Activated CD4-positive, alpha-beta T cell treated with anti-CD3 and anti-CD28 coated beads, Interleukin-2, amount 10 ng/mL, durations not matched to agents 7 days and 5 days (primary cell): Measurements from ENCODE around the gene AGK. TPM values are rescaled to one million over a fixed set of nuclear protein-coding genes. Genes with fewer than 3 reads are reported as not detected.

ENCODE experiments used
- CTCF ChIA-PET: fragments of 350-600 bp; sonication (Branson Sonifier 250); formaldehyde crosslinking; loops from one replicate; lab custom pipeline; 2021; ENCODE audit warnings: antibody characterized with exemption; lab: Charles Lee
- POLR2A ChIA-PET: fragments of 350-600 bp; sonication (Branson Sonifier 250); formaldehyde crosslinking; loops from one replicate; lab custom pipeline; 2021; ENCODE audit warnings: antibody characterized with exemption; lab: Charles Lee
- DNase-seq: peaks from one replicate; pipeline ENCODE4 v3.0.0-alpha.2; 2020
- H3K27ac Mint-ChIP-seq: one replicate; pipeline ENCODE4 v1.8.0; 2021; ENCODE audit warnings: mild to moderate bottlenecking, moderate library complexity, mixed read lengths
- H3K27me3 Mint-ChIP-seq: one replicate; pipeline ENCODE4 v1.8.0; 2021; ENCODE audit warnings: mixed read lengths
- H3K36me3 Mint-ChIP-seq: one replicate; pipeline ENCODE4 v1.8.0; 2021; ENCODE audit warnings: low read depth, mixed read lengths
- H3K4me1 Mint-ChIP-seq: one replicate; pipeline ENCODE4 v1.8.0; 2021; ENCODE audit warnings: mixed read lengths
- H3K4me3 Mint-ChIP-seq: one replicate; pipeline ENCODE4 v1.8.0; 2021; ENCODE audit warnings: mild to moderate bottlenecking, moderate library complexity, mixed read lengths
- H3K9me3 Mint-ChIP-seq: one replicate; pipeline ENCODE4 v1.8.0; 2021; ENCODE audit warnings: mixed read lengths
- total RNA-seq, 2 experiments: library from RNA; stranded (reverse); gene quantifications; one replicate each; pipeline ENCODE4 v1.2.3, GENCODE V29; 2021

The AGK gene
- total RNA-seq, 2 experiments from 2014 or later, result 40.7 to 42.5 TPM

DNA sequence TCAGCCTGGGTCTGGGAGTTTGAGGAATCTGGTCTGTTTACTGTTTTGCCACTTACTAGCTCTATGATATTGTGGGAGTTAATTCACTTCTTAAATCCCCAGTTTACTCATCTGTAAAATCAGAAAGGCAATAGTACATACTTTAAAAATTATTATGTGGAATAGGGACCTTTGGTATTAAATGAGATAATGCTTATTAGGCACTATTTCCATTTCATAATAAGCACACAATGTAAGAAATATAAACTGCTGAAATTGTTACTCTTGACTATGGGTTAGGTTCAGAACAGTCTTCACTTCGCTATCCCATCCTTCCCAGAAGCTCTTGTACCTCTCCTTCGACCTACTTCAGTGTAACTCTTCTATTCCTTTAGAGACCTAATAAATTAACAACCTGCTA, 47.2 kb downstream of the AGK start:
- ChIA-PET POLR2A (no interaction called here), CTCF (no interaction called here)
- DNase-seq, result no peak
- peaks cover 37% of the 10 kb centered on the region for H3K36me3 Mint-ChIP-seq
- H3K27me3 Mint-ChIP-seq, result no peaks in the 10 kb centered on the region
- H3K9me3 Mint-ChIP-seq, result no peaks in the 10 kb centered on the region
- H3K27ac Mint-ChIP-seq, result no peak overlapping the region
- no peak overlapping the region for H3K4me3 Mint-ChIP-seq
- H3K4me1 Mint-ChIP-seq, result no peaks in the 10 kb centered on the region

DNA sequence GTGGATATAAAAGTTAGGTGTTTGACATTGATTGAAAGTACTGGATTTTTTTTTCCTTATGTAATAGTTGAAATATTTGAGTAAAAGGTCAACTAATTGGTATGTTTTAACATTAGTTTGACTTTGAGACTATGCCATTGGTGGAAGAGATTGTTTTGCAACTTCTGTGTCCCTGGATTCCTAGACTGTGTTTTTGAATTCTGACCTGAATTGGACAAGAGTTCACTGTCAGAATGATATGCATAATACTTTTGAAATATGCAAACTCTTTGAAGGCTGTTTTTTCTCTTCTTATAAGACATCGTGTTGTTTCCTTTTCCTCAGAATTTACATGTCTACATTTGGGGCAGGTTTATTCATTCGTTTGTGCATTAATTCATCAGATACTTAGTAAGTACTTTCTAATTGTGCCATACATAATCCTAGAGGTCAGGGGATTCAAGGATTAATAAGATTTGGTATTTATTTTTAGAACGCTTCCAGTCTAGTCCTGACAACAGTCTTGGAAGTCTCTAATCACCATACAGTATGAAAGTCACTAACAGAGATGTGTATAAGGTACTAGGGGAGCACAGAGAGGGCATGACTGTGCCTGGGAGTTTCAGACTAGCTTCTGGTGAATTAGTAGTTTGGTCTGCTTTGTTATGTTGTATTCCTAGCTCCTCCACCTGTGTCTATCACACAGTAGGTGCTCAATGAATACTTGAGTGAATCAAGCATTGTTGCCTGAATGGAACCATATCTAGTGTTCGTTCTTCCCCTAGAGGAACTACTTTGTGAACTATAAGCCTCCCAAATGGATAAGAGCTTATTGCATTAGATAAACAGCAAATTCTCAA, 49.2 kb downstream of the AGK start:
- ChIA-PET CTCF (no interaction called here), POLR2A (no interaction called here)
- no peak overlapping the region for H3K27ac Mint-ChIP-seq
- peaks cover 34% of the 10 kb centered on the region for H3K36me3 Mint-ChIP-seq
- H3K4me3 Mint-ChIP-seq, result no peak overlapping the region
- DNase-seq, result no peak
- no peaks in the 10 kb centered on the region for H3K4me1 Mint-ChIP-seq
- H3K9me3 Mint-ChIP-seq, result no peaks in the 10 kb centered on the region
- no peaks in the 10 kb centered on the region for H3K27me3 Mint-ChIP-seq

DNA sequence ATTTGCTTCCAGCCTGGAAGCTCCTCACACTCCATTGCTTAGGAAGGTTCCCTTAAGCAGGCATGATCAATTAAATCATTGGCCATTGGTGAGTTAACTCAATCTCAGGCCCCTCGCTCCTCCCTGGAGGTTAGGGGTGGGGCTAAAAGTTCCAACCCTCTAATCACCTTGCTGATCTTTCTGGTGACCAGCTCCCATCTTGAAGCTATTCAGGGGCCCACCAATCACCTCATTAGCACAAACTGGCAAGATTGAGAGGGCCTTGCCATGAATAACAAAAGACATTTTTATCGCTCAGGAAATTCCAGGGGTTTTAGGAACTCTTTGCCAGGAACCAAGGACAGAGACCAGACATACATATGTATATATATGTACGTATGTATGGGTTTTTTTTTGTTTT, 58.4 kb downstream of the AGK start:
- ChIA-PET POLR2A (no interaction called here), CTCF (interaction anchor here (2.2 kb wide), 1 partner anchor 16 kb away, joined by 5 read pairs; no protein-coding TSS in a partner anchor)
- Mint-ChIP-seq H3K4me1 (no peaks in the 10 kb centered on the region), H3K9me3 (no peaks in the 10 kb centered on the region), H3K27me3 (no peaks in the 10 kb centered on the region), H3K4me3 (no peak overlapping the region), H3K36me3 (peaks cover 31% of the 10 kb centered on the region), H3K27ac (no peak overlapping the region)
- no peak for DNase-seq

DNA sequence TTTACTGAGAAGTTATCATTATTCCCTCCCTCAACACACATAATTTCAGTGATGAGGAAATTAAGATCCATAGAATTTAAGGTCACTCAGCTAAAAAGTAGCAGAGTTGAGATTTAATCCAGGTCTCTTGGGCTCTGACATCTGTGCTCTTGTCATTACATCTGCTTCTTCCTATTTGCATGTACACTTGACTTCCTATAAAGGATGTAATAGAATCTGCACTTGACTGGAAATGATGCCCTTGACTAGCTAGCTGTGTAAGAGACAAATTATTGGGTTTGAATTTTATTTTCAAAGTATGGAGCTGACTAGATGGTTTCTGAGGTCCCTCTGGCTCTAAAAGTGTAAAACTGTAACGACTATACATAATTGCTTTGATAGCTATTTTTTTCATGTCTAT, 59.5 kb downstream of the AGK start:
- H3K36me3 Mint-ChIP-seq, result peaks cover 33% of the 10 kb centered on the region
- DNase-seq, result no peak
- no peaks in the 10 kb centered on the region for H3K9me3 Mint-ChIP-seq
- H3K4me1 Mint-ChIP-seq, result no peaks in the 10 kb centered on the region
- no peaks in the 10 kb centered on the region for H3K27me3 Mint-ChIP-seq
- H3K27ac Mint-ChIP-seq, result no peak overlapping the region
- ChIA-PET POLR2A (no interaction called here), CTCF (interaction anchor here (1.0 kb wide), 1 partner anchor 9 kb away, joined by 3 read pairs; no protein-coding TSS in a partner anchor)
- H3K4me3 Mint-ChIP-seq, result no peak overlapping the region

DNA sequence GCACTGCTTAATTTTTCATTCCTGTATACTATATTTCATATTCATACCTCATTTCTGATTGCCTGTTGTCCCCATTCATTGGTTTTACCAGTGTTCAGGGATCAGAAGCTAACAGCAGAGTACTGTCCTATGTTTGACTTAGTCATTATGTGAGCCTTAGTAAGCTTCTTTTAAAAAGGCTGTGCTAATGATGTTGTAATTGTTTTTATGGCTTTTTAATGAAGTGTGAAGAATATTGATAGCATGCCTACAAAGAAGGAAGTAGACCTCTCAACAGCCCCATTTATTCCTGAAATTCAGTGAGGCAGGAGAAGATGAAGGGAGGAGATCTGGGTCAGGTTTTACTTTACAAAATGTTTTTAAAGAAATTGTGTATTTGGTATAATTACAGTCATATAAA, 61.7 kb downstream of the AGK start:
- Mint-ChIP-seq H3K27ac (no peak overlapping the region), H3K27me3 (no peaks in the 10 kb centered on the region), H3K4me3 (no peak overlapping the region), H3K4me1 (no peaks in the 10 kb centered on the region), H3K36me3 (peaks cover 32% of the 10 kb centered on the region), H3K9me3 (no peaks in the 10 kb centered on the region)
- ChIA-PET POLR2A (no interaction called here), CTCF (no interaction called here)
- no peak for DNase-seq

DNA sequence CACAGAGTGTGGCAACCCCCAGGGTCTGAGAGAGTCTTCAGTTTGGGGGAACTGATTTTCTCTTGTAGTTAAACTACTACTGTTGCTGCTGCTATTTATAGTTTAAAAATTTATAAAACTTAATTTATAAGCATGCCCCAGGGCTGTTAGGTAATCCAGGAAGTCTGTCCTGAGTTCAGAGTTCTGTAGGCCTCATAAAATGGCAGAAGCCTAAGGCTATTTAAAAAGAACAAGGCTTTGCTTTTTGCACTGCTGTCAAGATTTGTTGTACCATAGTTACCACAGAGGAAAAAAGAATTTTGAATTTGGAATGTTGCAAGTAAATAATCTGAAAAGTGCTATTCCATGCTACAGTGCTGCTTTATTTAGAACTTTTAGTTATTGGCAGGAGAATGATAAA, 66.1 kb downstream of the AGK start:
- ChIA-PET POLR2A (no interaction called here), CTCF (interaction anchor here (0.6 kb wide), 2 partner anchors 649 to 1692 kb away, joined by 3 read pairs; no protein-coding TSS in a partner anchor)
- no peak overlapping the region for H3K4me3 Mint-ChIP-seq
- DNase-seq, result no peak
- peaks cover 30% of the 10 kb centered on the region for H3K36me3 Mint-ChIP-seq
- H3K27ac Mint-ChIP-seq, result no peak overlapping the region
- no peaks in the 10 kb centered on the region for H3K9me3 Mint-ChIP-seq
- no peaks in the 10 kb centered on the region for H3K27me3 Mint-ChIP-seq
- H3K4me1 Mint-ChIP-seq, result no peaks in the 10 kb centered on the region

DNA sequence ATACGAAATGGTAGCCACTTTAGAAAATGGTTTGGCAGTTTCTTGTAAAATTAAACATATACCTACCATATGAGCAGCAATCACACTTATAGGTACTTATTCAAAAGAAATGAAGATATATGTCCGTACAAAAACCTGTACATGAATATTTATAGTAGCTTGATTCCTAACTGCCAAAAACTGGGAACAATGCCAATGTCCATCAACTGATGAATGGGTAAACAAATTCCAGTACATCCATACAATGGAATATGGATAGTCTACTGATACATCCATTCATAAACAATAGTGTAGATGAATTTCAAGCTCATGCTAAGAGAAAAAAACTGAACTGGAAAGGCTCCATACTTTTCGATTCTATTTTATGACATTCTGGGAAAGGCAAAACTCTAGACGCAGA, 68.5 kb downstream of the AGK start:
- H3K9me3 Mint-ChIP-seq, result no peaks in the 10 kb centered on the region

DNA sequence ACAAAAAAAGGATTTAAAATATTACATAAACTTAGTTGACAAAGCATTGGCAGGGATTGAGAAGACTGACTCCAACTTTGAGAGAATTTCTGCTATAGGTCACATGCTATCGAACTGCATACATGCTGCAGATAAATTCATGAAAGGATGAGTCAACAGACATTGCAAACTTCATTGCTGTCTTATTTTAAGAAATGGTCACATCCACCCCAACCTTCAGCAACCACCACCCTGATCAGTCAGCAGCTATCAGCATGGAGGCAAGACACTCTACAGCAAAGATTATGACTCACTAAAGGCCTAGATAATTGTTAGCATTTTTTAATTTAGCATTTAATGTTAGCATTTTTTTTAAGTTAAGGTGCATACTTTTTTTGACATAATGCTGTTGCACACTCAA, 73.6 kb downstream of the AGK start:
- no peak for DNase-seq
- Mint-ChIP-seq H3K36me3 (peaks cover 37% of the 10 kb centered on the region), H3K4me3 (no peak overlapping the region), H3K4me1 (no peaks in the 10 kb centered on the region), H3K27me3 (no peaks in the 10 kb centered on the region), H3K27ac (no peak overlapping the region), H3K9me3 (no peaks in the 10 kb centered on the region)
- POLR2A ChIA-PET, result no interaction called here
- CTCF ChIA-PET, result no interaction called here

More for the DNA sequence above, 68.5 kb downstream of the AGK start:
- ChIA-PET CTCF (interaction anchor here (1.7 kb wide), 1 partner anchor 11 kb away, joined by 5 read pairs; no protein-coding TSS in a partner anchor), POLR2A (no interaction called here)
- Mint-ChIP-seq H3K36me3 (peaks cover 35% of the 10 kb centered on the region), H3K4me3 (no peak overlapping the region), H3K27me3 (no peaks in the 10 kb centered on the region), H3K27ac (no peak overlapping the region), H3K4me1 (no peaks in the 10 kb centered on the region)
- no peak for DNase-seq

DNA sequence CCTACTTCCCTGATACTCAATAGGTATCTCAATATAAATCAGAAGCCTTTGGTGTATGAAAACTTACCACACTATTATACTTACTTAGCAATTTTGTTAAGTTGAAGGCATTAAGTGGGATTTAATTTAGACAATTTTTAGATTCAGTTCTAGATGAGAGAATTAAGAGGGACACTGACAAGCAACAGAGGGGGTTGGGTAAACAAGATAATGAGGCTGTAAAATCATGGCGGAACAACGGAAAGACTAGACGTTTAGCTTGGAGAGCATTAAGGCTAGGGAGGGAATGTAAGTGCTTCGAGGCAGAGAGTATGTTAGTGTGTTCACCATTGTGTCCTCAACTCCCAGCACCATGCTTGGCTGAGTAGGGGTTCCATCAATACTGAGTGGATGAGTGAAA, 79.4 kb downstream of the AGK start:
- Mint-ChIP-seq H3K9me3 (no peaks in the 10 kb centered on the region), H3K4me3 (no peak overlapping the region), H3K27ac (no peak overlapping the region), H3K36me3 (peaks cover 20% of the 10 kb centered on the region), H3K27me3 (no peaks in the 10 kb centered on the region), H3K4me1 (no peaks in the 10 kb centered on the region)
- DNase-seq, result no peak
- ChIA-PET POLR2A (no interaction called here), CTCF (interaction anchor here (0.9 to 1.8 kb wide), 2 partner anchors 10 to 11 kb away, joined by 3 to 5 read pairs; no protein-coding TSS in a partner anchor)

DNA sequence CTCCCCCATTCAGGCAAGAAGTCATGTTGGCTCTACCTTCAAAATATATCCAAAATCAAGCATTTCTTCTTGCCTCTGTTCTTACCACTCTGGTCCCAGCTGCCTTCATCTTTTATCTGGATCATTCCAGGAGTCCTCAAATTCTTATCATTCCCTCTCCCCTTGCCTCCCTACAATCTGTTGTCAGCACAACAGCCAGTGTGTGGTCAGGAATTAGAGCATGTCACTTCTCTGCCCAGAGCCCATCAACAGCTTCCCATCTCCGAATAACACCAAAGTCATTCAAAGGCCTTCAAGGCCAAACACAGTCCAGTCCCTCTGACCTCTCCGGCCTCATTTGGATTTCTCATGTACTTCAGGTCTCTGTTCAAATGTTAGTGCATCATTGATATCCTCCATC, 80.3 kb downstream of the AGK start:
- CTCF ChIA-PET, result interaction anchor here (1.8 kb wide), 1 partner anchor 11 kb away, joined by 5 read pairs; no protein-coding TSS in a partner anchor
- Mint-ChIP-seq H3K27me3 (no peaks in the 10 kb centered on the region), H3K4me3 (no peak overlapping the region), H3K9me3 (no peaks in the 10 kb centered on the region), H3K27ac (no peak overlapping the region), H3K36me3 (peaks cover 20% of the 10 kb centered on the region), H3K4me1 (no peaks in the 10 kb centered on the region)
- POLR2A ChIA-PET, result no interaction called here
- no peak for DNase-seq

DNA sequence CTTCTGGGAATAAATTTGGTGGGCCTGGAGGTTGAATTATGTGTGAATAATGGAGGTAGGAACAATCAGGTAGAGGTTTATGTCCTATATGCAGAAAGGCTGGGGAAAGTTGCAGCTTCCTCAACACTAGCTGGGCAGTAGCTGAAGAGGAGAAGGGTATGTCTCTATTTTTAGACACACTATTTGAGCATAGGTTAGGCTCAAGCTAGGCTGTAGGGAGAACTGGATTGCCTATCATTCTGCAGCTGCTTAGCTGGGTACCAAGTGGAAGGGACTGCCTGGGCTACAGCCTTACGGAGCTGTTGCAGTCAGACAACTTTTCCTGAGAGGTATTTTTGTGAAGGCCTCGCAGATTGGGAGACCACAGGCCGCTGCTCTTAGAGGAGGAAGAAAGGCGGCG, 82.9 kb downstream of the AGK start:
- Mint-ChIP-seq H3K27me3 (no peaks in the 10 kb centered on the region), H3K36me3 (peaks cover 22% of the 10 kb centered on the region), H3K4me1 (no peaks in the 10 kb centered on the region), H3K4me3 (no peak overlapping the region), H3K27ac (no peak overlapping the region), H3K9me3 (no peaks in the 10 kb centered on the region)
- CTCF ChIA-PET, result interaction anchor here (0.6 to 1.5 kb wide), 2 partner anchors 14 to 62 kb away, joined by 3 to 4 read pairs; no protein-coding TSS in a partner anchor
- DNase-seq, result no peak
- POLR2A ChIA-PET, result interaction anchor here (0.7 kb wide), 1 partner anchor 706 kb away, joined by 7 read pairs; no protein-coding TSS in a partner anchor

DNA sequence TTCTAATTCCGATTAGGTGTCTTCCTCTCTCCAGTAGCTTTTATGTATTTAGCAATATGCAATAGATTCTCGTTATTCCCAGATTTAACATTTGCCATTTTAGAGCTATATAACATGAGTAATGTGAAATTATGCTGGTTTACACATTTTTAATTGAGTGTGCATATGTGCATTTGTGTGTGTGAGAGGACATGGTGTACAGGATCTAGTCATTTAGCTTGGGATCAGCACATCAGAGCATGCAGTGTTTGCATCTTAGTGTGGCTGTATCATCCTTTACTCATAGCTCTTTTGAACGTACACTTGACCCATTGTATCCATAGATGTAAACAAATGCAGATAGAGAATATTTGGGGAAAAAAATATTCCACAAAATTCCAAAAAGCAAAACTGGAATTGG, 84.8 kb downstream of the AGK start:
- Mint-ChIP-seq H3K4me1 (no peaks in the 10 kb centered on the region), H3K36me3 (peaks cover 15% of the 10 kb centered on the region), H3K27ac (no peak overlapping the region), H3K9me3 (no peaks in the 10 kb centered on the region), H3K4me3 (no peak overlapping the region), H3K27me3 (no peaks in the 10 kb centered on the region)
- ChIA-PET POLR2A (no interaction called here), CTCF (interaction anchor here (1.1 to 1.4 kb wide), 2 partner anchors 14 to 19 kb away, joined by 3 read pairs; no protein-coding TSS in a partner anchor)
- DNase-seq, result no peak

DNA sequence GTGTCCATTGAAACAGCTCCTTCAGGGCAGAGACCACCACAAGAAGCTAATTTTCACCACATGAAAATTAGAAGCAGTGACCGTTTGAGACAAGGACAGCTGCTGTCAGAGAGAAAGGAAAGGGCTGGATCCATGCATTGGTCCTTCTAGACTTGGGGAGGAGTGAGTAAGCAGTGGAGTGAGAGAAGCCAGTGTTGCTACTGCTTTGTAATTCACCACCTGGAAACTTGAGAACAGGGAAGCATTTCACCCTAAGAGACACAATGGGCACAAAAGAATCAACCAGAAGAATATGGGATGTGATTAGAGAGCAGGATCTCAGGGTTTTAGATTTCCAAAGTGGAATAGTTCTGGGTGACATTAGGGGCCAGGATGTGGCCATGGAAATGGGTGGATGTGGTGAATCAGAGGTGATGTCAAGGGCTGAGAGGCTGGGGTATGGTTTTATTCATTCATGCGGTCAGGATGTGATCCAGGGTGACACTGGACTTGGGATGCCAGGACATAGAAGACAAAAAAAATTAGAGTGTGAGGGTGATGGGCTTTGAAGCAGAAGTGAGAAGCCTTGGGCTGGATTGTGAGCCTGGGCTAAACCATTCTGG, 89.1 kb downstream of the AGK start:
- DNase-seq, result no peak
- Mint-ChIP-seq H3K27me3 (no peaks in the 10 kb centered on the region), H3K4me1 (no peaks in the 10 kb centered on the region), H3K4me3 (no peak overlapping the region), H3K9me3 (no peaks in the 10 kb centered on the region), H3K27ac (no peak overlapping the region), H3K36me3 (peaks cover 4% of the 10 kb centered on the region)
- ChIA-PET POLR2A (no interaction called here), CTCF (no interaction called here)
